Activated CD4-positive, alpha-beta T cell treated with anti-CD3 and anti-CD28 coated beads, Interleukin-10, Interleukin-2, amounts not matched to agents 100 ng/mL and 50 ng/mL, durations not matched to agents 16 hours and 8 hours (primary cell): ENCODE data around the gene BCOR.
A peak's percentile ranks its signal among the peaks of the same experiment; 100 is the strongest.

Experiments
- DNase-seq: peaks from one replicate; pipeline ENCODE4 v3.0.0-alpha.2; 2020

Gene BCOR

DNA sequence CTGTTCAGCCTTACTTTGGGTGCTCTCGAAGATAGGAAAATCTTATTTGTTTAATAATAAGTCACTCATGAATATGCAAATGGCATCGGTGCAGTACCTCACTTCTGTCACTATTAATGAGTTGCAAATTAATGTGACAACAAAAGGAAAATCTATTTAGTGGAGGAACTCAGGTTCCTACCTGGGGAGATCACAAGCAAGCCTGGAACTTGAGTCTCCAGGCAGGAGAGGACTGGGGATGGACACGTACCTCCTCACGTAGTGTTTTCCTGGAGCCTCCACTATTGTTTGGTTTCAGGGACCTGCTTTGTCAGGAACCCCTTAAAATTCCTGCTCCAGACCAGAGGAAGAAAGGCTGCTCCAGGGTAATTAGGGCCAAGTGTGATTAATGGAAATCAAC is 82.1 kb downstream of the BCOR start:
- DNase-seq, result no peak

- DNase-seq, result peak; percentile 64
Measured at GRCh38 chrX:40013266-40014195, 84.2 kb downstream of the BCOR start.

- peak; percentile 39 for DNase-seq
Measured at GRCh38 chrX:40012868-40013265, 84.9 kb downstream of the BCOR start.

DNA sequence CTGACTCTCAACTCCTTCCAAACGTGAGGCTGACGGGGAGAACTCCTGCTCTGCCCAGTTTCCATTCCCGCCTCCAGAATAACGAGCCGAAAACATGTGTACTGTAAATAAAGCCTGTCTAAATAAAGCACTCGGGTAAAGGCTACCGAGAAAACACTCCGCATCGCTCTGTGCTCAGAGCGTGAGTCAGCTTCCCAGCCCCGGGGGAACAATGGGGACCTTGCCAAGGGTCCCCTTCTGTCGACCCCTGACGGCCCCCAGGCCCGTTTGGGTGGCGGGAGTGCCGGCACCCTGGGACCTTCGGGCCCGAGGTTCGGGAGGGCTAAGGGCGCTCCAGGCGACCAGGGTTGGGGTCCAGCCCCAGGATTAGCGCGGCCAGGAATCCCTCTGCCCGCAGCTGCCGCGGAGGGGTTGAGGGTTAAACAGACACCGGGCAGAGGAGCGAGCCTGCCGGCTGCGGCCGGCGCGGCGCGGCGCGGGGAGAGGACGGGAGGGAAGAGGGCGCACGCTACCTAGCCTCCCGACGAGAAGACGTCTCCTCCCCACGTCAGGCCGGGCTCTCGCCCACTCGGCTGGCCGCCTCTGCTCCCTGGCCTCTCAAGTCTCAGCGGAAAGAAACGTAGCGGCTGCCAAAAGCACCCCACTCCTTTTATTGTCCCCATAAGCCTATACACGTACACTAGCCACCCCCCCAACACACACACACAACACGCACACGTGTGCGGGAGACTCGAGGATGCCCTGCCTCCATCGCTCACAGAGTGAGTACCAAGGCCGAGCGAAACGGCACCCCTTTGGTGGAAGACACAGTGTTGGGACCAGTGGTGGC is 85.5 kb downstream of the BCOR start:
- DNase-seq, result peak; percentile 21

DNA sequence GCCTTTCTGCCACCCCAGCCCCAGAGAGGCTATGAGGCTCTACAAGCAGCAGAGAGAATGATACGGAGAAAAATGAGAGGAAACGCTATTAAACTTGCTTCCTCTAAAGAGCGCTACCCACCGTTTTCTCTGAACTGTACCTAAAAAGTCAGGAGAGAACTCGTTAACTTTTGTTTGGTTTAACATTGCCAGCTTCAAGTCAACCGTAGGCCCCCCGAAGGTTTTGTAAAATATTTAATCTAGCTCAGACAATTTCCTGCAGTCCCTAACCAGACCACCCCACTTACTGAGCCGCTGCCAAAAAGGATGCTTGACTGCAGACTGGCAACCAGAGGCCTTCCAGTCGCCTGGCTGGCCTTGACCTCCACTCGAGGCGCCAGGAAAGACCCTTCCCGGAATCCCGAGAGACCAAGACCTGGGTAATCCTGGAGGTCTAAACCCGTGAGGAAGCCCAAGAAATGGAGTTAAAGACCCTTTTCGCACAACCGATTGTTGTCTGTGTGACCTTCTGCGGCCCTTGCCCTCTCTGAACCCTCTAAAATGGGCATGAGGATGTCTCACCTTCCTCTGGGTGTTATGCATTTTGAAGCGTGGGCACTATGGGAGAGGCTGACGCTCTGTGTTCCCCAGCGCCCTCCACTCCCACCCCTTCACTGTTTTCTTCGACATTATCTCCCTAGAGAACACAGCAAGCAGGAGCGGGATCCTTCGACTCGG is 86.3 kb downstream of the BCOR start:
- no peak for DNase-seq

GRCh38 chrX:40010550-40011321 is 87.0 kb downstream of the BCOR start:
- DNase-seq, result no peak

DNA sequence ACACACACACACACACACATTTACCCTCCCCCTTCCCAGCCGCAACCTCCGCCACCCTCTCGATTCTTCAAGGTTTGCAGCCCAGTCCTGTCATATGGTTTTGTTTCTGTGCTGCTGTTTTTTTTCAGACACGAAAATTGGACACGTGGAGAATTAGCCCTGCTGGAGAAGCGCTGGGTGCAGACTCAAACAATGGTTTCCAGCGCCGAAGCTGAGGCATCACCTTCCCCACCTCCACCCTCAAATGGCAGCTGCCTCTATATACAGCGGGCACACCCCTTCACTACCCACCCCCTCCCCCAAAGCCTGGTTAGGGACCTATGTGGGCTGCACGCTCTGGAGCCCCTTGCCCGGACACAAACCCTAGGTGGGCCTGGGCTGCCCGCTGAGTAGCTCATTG is 87.9 kb downstream of the BCOR start:
- DNase-seq, result peak; percentile 13

- no peak for DNase-seq
Measured at GRCh38 chrX:40009462-40009851, 88.3 kb downstream of the BCOR start.

DNA sequence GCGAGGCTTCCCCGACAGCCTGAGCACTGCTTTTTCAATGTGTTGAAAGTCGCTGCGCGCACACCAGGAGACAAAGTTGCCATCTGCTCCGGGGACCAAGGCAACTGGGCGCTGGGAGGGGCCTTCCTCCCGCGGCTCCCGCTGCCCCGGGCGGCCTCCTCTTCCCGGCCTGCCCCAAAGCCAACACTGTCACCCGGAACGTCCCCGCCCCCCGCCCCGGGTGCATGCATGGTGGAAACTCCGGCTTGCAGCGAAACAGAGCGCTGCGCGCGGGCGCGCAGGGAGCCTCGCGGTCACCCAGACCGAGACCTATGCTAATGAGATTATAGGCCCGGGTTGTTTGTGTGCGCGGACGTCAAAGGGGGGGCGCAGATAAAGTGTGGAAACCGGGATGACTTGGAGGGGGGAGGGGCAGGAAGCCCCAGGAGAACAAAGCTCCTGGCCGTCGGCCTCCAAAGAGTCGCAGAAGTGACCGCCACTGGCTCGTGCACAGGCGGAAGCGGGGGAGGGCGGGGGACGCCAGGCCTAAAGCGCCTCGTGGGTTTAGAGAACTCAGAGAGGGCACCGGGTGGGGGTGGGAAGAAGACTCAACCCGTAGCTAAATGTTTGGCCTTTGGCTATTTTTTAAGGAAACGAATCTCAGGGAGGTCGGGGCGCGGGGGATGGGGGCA is 88.8 kb downstream of the BCOR start:
- peak; percentile 45 for DNase-seq

DNA sequence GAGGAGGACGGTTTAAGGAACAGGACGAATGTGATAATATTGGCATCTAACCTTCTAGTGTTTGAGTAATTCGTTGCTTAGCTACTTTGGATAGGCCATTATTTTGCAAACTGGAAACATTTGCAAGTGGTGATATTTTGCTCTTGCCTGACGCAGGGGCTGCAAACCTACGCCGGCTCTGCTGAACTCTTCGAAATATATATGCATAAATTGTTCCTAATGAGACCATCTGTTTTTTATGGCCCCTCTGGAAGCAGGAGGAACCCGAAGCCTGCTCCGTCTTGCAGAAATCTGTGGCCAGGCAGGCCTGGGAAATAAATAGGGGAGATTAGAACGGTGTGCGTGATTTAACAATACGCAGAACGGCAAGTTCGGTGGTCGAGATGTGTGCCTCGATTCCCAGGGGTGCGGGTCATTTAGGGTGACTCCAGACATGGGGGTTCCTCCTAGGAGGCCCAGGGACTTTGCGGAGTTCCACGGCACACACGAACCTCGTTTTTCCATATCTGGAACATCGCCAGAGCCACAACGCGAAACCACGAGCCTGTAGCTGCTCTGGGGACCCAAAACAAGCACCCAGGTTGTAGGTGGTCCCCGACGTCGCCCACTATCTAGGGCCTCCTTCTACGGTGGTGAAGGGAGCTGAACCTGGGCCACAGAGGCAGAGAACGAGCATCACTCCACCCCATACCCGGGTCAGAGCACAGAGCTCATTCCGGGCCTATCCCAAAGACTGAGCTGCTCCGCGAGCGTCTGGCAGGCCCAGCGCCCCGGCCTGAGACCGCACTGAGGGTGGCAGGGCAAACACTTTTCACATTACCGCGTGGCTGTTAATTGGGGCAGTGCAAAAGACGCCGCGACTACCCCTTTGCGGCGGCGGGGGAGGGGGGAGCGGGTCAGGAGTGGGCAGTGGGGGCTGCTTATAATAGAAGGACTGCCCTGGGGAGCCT is 89.7 kb downstream of the BCOR start:
- no peak for DNase-seq

DNA sequence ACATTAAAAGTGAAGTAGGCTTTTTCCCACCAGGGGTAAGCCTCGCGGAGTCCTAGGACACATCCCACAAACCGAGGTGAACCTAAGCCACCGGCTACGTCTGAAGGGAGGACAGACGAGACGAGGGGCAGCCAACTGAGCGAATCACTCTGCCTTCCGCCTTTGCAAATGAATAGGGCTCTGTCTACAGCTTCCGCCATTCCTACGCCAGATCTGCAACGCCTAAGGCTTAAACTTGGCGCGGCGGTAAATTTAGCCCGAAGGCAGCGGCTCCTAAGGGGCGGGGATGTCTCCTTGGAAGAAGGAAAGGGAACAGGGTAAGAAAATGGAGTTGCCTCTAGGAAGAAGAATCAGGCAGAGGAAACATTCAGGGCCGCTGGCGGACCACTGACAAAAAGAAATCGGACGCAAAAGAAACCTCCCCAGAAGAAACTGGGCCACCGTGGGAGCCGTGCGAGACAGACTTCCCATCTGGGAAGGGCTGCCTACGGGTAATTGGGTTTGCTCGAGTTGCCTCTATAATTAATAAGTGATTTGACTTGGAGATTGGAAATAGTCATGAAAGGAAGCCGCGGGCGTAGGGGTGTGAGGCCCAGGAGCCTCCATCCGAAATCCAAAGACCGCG is 90.5 kb downstream of the BCOR start:
- no peak for DNase-seq

GRCh38 chrX:40006106-40007017 is 91.4 kb downstream of the BCOR start:
- peak; percentile 53 for DNase-seq

- DNase-seq, result no peak
Measured at GRCh38 chrX:40005292-40006011, 92.3 kb downstream of the BCOR start.

DNA sequence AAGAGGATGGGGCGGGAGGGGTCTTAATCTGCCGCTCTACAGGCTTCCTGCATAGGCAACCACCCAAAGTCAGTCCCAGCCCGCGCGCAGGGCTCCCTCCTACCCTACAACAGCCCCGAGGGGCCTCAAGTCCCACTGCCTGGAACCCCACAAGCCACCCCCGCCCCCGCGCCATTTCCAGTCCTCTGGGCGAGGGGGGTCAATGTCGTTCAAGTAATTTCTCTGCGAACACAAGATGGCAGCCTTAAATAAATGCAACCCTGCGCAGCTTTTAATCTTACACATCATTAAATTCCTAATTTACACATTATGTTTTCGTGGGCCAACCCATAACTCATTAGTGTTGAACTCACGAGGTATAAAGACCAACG is 92.9 kb downstream of the BCOR start:
- DNase-seq, result no peak

DNA sequence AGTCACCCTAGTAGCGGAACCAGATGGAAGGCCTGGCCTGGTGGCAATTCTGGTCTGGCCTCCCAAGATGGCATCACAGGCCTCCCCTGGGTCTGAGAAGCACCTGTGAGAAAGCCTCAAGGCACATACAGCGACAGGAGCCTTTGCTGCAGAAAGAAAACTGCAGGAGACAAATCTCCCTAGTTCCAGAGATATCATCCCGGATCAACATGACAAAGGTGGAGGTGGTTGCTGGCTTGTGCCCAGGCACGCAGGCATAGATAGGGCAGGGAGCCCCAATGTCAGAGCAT is 93.6 kb downstream of the BCOR start:
- no peak for DNase-seq

DNA sequence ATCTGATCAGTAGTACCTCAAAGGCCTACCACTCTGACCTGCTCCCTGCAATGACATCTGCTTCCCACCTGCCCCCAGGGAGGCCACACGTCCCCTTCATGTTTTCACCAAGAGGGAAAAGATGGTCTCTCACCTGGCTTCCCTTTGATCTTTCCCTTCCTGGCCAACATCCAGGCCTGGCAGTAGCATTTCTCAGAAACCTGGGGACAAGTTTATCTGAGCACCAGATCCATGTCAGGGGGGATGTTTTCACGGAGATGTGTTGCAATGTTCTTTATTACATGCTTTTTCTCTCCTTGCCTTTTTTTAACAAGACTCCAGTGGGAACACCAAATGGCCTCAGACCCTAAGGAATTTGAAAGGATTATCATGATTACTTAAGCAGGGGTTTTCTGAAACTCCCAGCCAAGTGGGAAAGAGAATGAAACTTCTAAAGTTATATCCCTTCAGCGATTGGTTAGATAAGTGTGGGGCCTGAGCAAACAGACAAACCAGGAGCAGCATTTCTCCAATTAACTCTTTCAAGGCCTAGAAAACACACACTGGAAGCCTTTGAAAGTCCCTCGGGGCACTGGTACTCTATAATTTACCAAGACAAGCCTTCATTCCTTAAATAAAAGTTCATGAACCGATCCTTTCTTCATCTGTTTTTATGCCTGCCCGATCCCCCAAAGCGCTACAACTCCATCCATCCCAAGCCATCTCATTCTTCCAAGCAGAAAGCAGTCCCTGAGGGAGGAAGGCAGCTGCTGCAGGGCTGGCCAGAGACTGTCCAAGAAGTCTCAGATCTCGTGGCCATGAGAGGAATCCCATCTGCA is 94.1 kb downstream of the BCOR start:
- no peak for DNase-seq

- no peak for DNase-seq
Measured at GRCh38 chrX:40003071-40003427, 94.7 kb downstream of the BCOR start.
